Mesothelial cell of epicardium (in vitro differentiated cells): ENCODE measurements around the gene PHF23. TPM values are rescaled to one million over a fixed set of nuclear protein-coding genes. Genes with fewer than 3 reads are reported as not detected.

Experiments used
- DNase-seq, 2 experiments: peaks; one replicate each; pipeline ENCODE4 v3.0.0; 2021; ENCODE audit warnings: low spot score in 2 of 2; ENCODE audit not compliant: unreplicated experiment in 2 of 2
- H3K27ac Mint-ChIP-seq: 2 replicates; pipeline ENCODE4 v1.8.0; 2021; ENCODE audit warnings: mixed read lengths
- H3K27me3 Mint-ChIP-seq: 2 replicates; pipeline ENCODE4 v1.8.0; 2021; ENCODE audit warnings: low read depth, mixed read lengths
- H3K36me3 Mint-ChIP-seq: 2 replicates; pipeline ENCODE4 v1.8.0; 2021; ENCODE audit warnings: mixed read lengths
- H3K4me1 Mint-ChIP-seq: 2 replicates; pipeline ENCODE4 v1.8.0; 2021; ENCODE audit warnings: mixed read lengths
- H3K4me3 Mint-ChIP-seq: 2 replicates; pipeline ENCODE4 v1.8.0; 2021; ENCODE audit warnings: mild to moderate bottlenecking, moderate library complexity, mixed read lengths
- H3K9me3 Mint-ChIP-seq: 2 replicates; pipeline ENCODE4 v1.8.0; 2021; ENCODE audit warnings: mixed read lengths
- CTCF ChIP-seq: fragments of 200-600 bp; sonication (generic); IDR thresholded peaks from one replicate; pipeline ENCODE4 v1.5.0; 2021; ENCODE audit warnings: antibody characterized with exemption; ENCODE audit not compliant: unreplicated experiment
- total RNA-seq: library from RNA; stranded (reverse); gene quantifications from 3 replicates; pipeline ENCODE4 v1.2.1, GENCODE V29; 2021

The PHF23 gene
- total RNA-seq, 1 donor from 2014 or later = 57.1 TPM

GRCh38 chr17:7234083-7234951 lies 4.9 kb downstream of the PHF23 start, which contains the start of gene DVL2:
Gene DVL2, minus strand, starts transcription at chr17:7234517. Its CDS starts 255 bp downstream, at chr17:7234262.
- Mint-ChIP-seq H3K4me3 (peak within 1 kb of the TSS; percentile 98), H3K36me3 (peaks cover 15% of the 10 kb centered on the region), H3K27ac (peak within 1 kb of the TSS; percentile 99), H3K27me3 (no peaks in the 10 kb centered on the region), H3K4me1 (peaks cover 32% of the 10 kb centered on the region), H3K9me3 (no peaks in the 10 kb centered on the region)
- peak; percentile 93 to 95 for DNase-seq
- TF ChIP-seq CTCF = no peak

- Mint-ChIP-seq H3K4me1 (peaks cover 32% of the 10 kb centered on the region), H3K27ac (peak overlapping the region; percentile 99), H3K4me3 (peak overlapping the region; percentile 98), H3K27me3 (no peaks in the 10 kb centered on the region), H3K36me3 (peaks cover 19% of the 10 kb centered on the region), H3K9me3 (no peaks in the 10 kb centered on the region)
- DNase-seq = no peak
- TF ChIP-seq CTCF = no peak
Observed at GRCh38 chr17:7233701-7234082, 5.6 kb downstream of the PHF23 start.

GRCh38 chr17:7232114-7232513 lies 7.1 kb downstream of the PHF23 start:
- Mint-ChIP-seq H3K4me1 (peaks cover 27% of the 10 kb centered on the region), H3K36me3 (peaks cover 24% of the 10 kb centered on the region), H3K27ac (peak overlapping the region; percentile 80), H3K27me3 (no peaks in the 10 kb centered on the region), H3K4me3 (peak overlapping the region; percentile 98), H3K9me3 (no peaks in the 10 kb centered on the region)
- no peak for DNase-seq
- TF ChIP-seq CTCF = no peak

- Mint-ChIP-seq H3K27ac (no peak overlapping the region), H3K4me3 (no peak overlapping the region), H3K4me1 (peaks cover 18% of the 10 kb centered on the region), H3K36me3 (peaks cover 14% of the 10 kb centered on the region), H3K9me3 (no peaks in the 10 kb centered on the region), H3K27me3 (no peaks in the 10 kb centered on the region)
- DNase-seq = no peak
- no peak for TF ChIP-seq CTCF
Observed at GRCh38 chr17:7229504-7229903, 9.8 kb downstream of the PHF23 start.

GRCh38 chr17:7228920-7229319 lies 10.3 kb downstream of the PHF23 start:
- peaks cover 16% of the 10 kb centered on the region for H3K4me1 Mint-ChIP-seq
- H3K36me3 Mint-ChIP-seq = peaks cover 16% of the 10 kb centered on the region
- no peak for TF ChIP-seq CTCF
- DNase-seq = no peak
- no peaks in the 10 kb centered on the region for H3K27me3 Mint-ChIP-seq
- no peak overlapping the region for H3K27ac Mint-ChIP-seq
- H3K4me3 Mint-ChIP-seq = no peak overlapping the region
- H3K9me3 Mint-ChIP-seq = no peaks in the 10 kb centered on the region
